GM12873 (cell line): ENCODE results near the gene MAGEB1.

Experiments used
- CTCF ChIP-seq: IDR thresholded peaks from 2 replicates; pipeline ENCODE4 v1.5.1; 2012; ENCODE audit warnings: low read depth, mild to moderate bottlenecking, moderate library complexity, low read length, control low read depth; ENCODE audit not compliant: insufficient read depth; ENCODE audit errors: missing control alignments

MAGEB1 gene

GRCh38 chrX:30296408-30297254, 49.7 kb downstream of the MAGEB1 start:
- no peak for TF ChIP-seq CTCF

- TF ChIP-seq CTCF, result no peak
These were observed 54.3 kb downstream of the MAGEB1 start for GRCh38 chrX:30301208-30301607.
